GM12878 (cell line): ENCODE results near the gene LY6G5B. TPM values are rescaled to one million over a fixed set of nuclear protein-coding genes. Genes with fewer than 3 reads are reported as not detected.

ENCODE experiments used
- ATAC-seq: fragments of 200-7000 bp; cut with Tn5 transposase; 3 replicates; pipeline ENCODE4 v1.9.1; 2020; ENCODE audit warnings: mild to moderate bottlenecking, moderate library complexity
- BruUV-seq: library from RNA; stranded (reverse); fragments of 400-500 nt; replicated peaks from 2 replicates; lab custom pipeline; 2021; lab: Mats Ljungman, UMichigan
- CTCF ChIA-PET: fragments of 300-600 bp; sonication (Branson Sonifier 250); formaldehyde crosslinking; extraction: SDS; loops from one replicate; lab custom pipeline; 2021; ENCODE audit warnings: inconsistent platforms; lab: Yijun Ruan, JAX
- POLR2A ChIA-PET: fragments of 350-600 bp; formaldehyde crosslinking; extraction: SDS; loops from one replicate; lab custom pipeline; 2021; ENCODE audit warnings: inconsistent platforms; lab: Charles Lee
- RAD21 ChIA-PET: fragments of 300-600 bp; sonication (Branson Sonifier 250); formaldehyde crosslinking; loops from one replicate; lab custom pipeline; 2023; ENCODE audit warnings: antibody characterized with exemption; ENCODE audit not compliant: unreplicated experiment; lab: Charles Lee
- SMC1A ChIA-PET: fragments of 300-600 bp; sonication (Branson Sonifier 250); formaldehyde crosslinking; loops from one replicate; lab custom pipeline; 2023; ENCODE audit not compliant: unreplicated experiment, uncharacterized antibody; lab: Charles Lee
- DNase-seq: peaks from one replicate; pipeline ENCODE4 v3.0.0-alpha.2; 2011; ENCODE audit warnings: low read depth, low spot score
- FAIRE-seq: peaks from 3 replicates; lab custom pipeline; 2011; peaks lifted over from hg19 to GRCh38; lab: Jason Lieb, UNC
- H2AFZ ChIP-seq: 2 replicates; pipeline ENCODE4 v1.6.0; 2011; ENCODE audit warnings: low read depth, low read length, control low read depth; ENCODE audit not compliant: control insufficient read depth
- H3K27ac ChIP-seq: 2 replicates; pipeline ENCODE4 v1.5.1; 2011; ENCODE audit warnings: control low read depth; ENCODE audit not compliant: control insufficient read depth, insufficient read depth
- H3K27me3 ChIP-seq, 2 experiments: replicated peaks in 1 of 2; 2 replicates each; pipeline versions ENCODE4 v1.6.0 to v1.6.1; 2011; ENCODE audit warnings: low read length in 1 of 2; ENCODE audit not compliant: control insufficient read depth in 2 of 2, insufficient read depth in 2 of 2
- H3K36me3 ChIP-seq, 2 experiments: 2 replicates each; pipeline ENCODE4 v1.5.1; 2011; ENCODE audit warnings: low read length in 1 of 2; ENCODE audit not compliant: control insufficient read depth in 2 of 2, insufficient read depth in 2 of 2
- H3K4me1 ChIP-seq: 2 replicates; pipeline ENCODE4 v1.6.1; 2011; ENCODE audit warnings: mild to moderate bottlenecking, low read length, moderate library complexity, mixed read lengths; ENCODE audit not compliant: control insufficient read depth, insufficient read depth
- H3K4me2 ChIP-seq: 2 replicates; pipeline ENCODE4 v1.6.0; 2011; ENCODE audit warnings: control low read depth; ENCODE audit not compliant: control insufficient read depth, insufficient read depth
- H3K4me3 ChIP-seq: fragments of 200-600 bp; sonication (generic); 2 replicates; pipeline ENCODE4 v1.5.1; 2016
- H3K79me2 ChIP-seq: 2 replicates; pipeline ENCODE4 v1.6.0; 2011; ENCODE audit warnings: low read length; ENCODE audit not compliant: control insufficient read depth, insufficient read depth
- H3K9ac ChIP-seq: 2 replicates; pipeline ENCODE4 v1.8.0; 2011; ENCODE audit warnings: low read length, control low read depth, mixed read lengths; ENCODE audit not compliant: control insufficient read depth, insufficient read depth
- H3K9me3 ChIP-seq: replicated peaks from 3 replicates; pipeline ENCODE4 v1.5.1; 2011; ENCODE audit warnings: mild to moderate bottlenecking, low read length; ENCODE audit not compliant: control insufficient read depth, insufficient read depth
- H4K20me1 ChIP-seq: 2 replicates; pipeline ENCODE4 v1.6.0; 2011; ENCODE audit not compliant: control insufficient read depth, insufficient read depth
- BACH1 ChIP-seq: fragments of 450-650 bp; IDR thresholded peaks from 2 replicates; pipeline ENCODE4 v1.6.1; 2017; ENCODE audit warnings: mild to moderate bottlenecking, borderline replicate concordance
- BHLHE40 ChIP-seq, 2 experiments: fragments of 450-650 bp in 1 of 2; IDR thresholded peaks; 2 replicates each; pipeline ENCODE4 v1.6.1; 2011 to 2017; ENCODE audit warnings: low read depth in 2 of 2, borderline replicate concordance in 1 of 2, improper control_type of control experiment in 1 of 2, low read length in 1 of 2, mild to moderate bottlenecking in 1 of 2
- EGR1 ChIP-seq, 2 experiments: IDR thresholded peaks; 1 replicate in 1 of 2; 2 replicates in 1 of 2; pipeline ENCODE4 v1.6.1; 2011 to 2012; ENCODE audit warnings: low read depth in 2 of 2, low read length in 2 of 2, borderline replicate concordance in 1 of 2, mild to moderate bottlenecking in 1 of 2, moderate library complexity in 1 of 2
- MYC ChIP-seq: IDR thresholded peaks from 2 replicates; pipeline ENCODE4 v1.6.1; 2011; ENCODE audit warnings: mild to moderate bottlenecking, low read length, moderate library complexity, inconsistent platforms; ENCODE audit not compliant: insufficient read depth, insufficient replicate concordance, insufficient read length, severe bottlenecking
- POLR2A ChIP-seq: IDR thresholded peaks from 2 replicates; pipeline ENCODE4 v1.6.1; 2011; ENCODE audit warnings: low read depth, mild to moderate bottlenecking, low read length
- RB1 ChIP-seq: fragments of 450-650 bp; formaldehyde crosslinking; IDR thresholded peaks from 2 replicates; pipeline ENCODE4 v1.6.1; 2017; ENCODE audit warnings: mild to moderate bottlenecking, borderline replicate concordance
- SMARCA5 ChIP-seq: fragments of 450-650 bp; IDR thresholded peaks from 2 replicates; pipeline ENCODE4 v1.6.1; 2017; ENCODE audit warnings: mild to moderate bottlenecking
- SREBF2 ChIP-seq: IDR thresholded peaks from 2 replicates; pipeline ENCODE4 v1.6.1; 2012; ENCODE audit warnings: mild to moderate bottlenecking, low read length
- TAF1 ChIP-seq: IDR thresholded peaks from 2 replicates; pipeline ENCODE4 v1.6.1; 2011; ENCODE audit warnings: mild to moderate bottlenecking, low read depth, low read length, borderline replicate concordance
- TCF12 ChIP-seq: IDR thresholded peaks from 2 replicates; pipeline ENCODE4 v1.6.1; 2011; ENCODE audit warnings: low read depth, mild to moderate bottlenecking, low read length
- TCF3 ChIP-seq: IDR thresholded peaks from 2 replicates; pipeline ENCODE4 v1.6.1; 2012; ENCODE audit warnings: low read depth, mild to moderate bottlenecking, low read length, borderline replicate concordance; ENCODE audit not compliant: insufficient read depth
- ZNF217 ChIP-seq: fragments of 450-650 bp; IDR thresholded peaks from 2 replicates; pipeline ENCODE4 v1.6.1; 2017; ENCODE audit warnings: antibody characterized with exemption, mild to moderate bottlenecking
- WGBS: methylation state at CpG from one replicate; pipeline ENCODE4 v1.1.6; 2016; ENCODE audit warnings: low lambda C conversion rate; ENCODE audit not compliant: insufficient replicate concordance, insufficient coverage; ENCODE audit errors: missing lambda C conversion rate; 5-methylcytosine and 5-hydroxymethylcytosine counted together
- in situ Hi-C: fragments of 300-500 bp; cut with MboI; formaldehyde crosslinking; loops from 9 replicates; pipeline ENCODE4 v1.14.3; 2018; ENCODE audit warnings: mixed read lengths
- intact Hi-C: fragments of 100-400 bp; cut with micrococcal nuclease; formaldehyde crosslinking; loops from one replicate; pipeline ENCODE4 v1.14.2; 2022; ENCODE audit not compliant: unreplicated experiment
- polyA plus RNA-seq, 11 experiments: library from polyadenylated mRNA; depleted of rRNA in 4 of 11; unstranded in 6 of 11; stranded (reverse) in 5 of 11; fragments of >200 nt; fragmentation: Nextera tagmentation in 4 of 11; fragmentation: Illumina TruSeq in 1 of 11; extraction: Ambion mirVana in 4 of 11; extraction: Trizol in 1 of 11; gene quantifications; 1 replicate in 1 of 11; 2 replicates in 10 of 11; pipeline versions ENCODE4 v1.2.1 to v1.2.3, GENCODE V29; 2011 to 2016; ENCODE audit warnings: inconsistent platforms in 2 of 11, missing spikeins in 2 of 11, low read depth in 1 of 11
- total RNA-seq, 4 experiments: library from RNA; depleted of rRNA in 3 of 4; stranded (reverse); fragments of >200 nt in 3 of 4; fragmentation: Illumina TruSeq in 1 of 4; extraction: Trizol in 1 of 4; gene quantifications; 2 replicates each; pipeline versions ENCODE4 v1.2.1 to v1.2.3, GENCODE V29; 2013 to 2021
- TF ChIP-seq, protein P1 (sequence below): IDR thresholded peaks from 2 replicates; pipeline ENCODE4 v1.6.1; 2012; ENCODE audit warnings: low read depth, low read length, improper control_type of control experiment
- TF ChIP-seq, protein P2 (sequence below): fragments of 450-650 bp; conservative IDR thresholded peaks from 2 replicates; pipeline ENCODE4 v1.6.1; 2017; ENCODE audit warnings: mild to moderate bottlenecking, moderate library complexity
- TF ChIP-seq, protein P3 (sequence below): IDR thresholded peaks from 2 replicates; pipeline ENCODE4 v1.6.1; 2012; ENCODE audit warnings: mild to moderate bottlenecking, low read depth, low read length

The LY6G5B gene
- total and polyA plus RNA-seq, 10 of the 15 experiments (the other 5 are each of a cell fraction or from before 2014, with no cell fraction given) = 3.2 to 16.5 (median 7.5) TPM

DNA sequence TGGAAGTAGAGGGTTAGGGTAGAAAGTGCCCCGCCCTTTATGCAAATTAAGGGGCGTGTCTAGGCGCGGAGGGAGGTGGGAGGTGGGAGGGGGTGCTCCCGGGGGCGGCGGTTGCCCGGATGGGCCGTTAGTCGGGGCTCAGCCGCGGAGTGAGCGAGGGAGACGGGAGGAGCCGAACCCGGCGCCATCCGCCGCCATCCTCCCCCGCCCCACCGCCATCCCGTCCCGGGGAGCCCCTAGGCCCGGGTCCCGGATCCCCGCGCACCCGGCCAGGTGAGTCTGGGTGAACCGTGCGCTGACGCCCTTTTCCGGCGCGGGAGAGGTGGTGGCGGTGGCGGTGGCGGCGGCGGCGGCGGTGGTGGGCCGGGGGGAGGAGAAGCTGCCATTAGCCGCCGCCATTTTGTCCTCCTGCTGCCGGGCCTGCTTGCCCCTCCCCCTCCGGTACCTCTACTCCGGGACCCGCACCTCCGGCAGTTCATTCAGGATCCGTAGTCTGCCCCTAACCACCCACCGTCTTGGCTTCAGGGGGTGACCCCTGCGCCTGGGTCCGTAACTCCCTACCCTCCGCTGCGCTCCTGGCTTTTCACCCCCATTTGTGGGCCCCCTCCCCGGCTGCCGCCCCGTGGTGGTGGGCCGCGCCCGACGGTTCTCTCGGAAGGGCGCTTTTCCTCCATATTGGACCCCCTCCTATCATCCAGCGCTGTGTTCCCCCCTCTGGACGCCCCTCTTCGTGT lies 49.0 kb upstream of the LY6G5B start, which contains the start of gene PRRC2A:
Gene PRRC2A (plus strand): TSS at position 130 of the 734 bp plus-strand sequence. CDS start 2,075 bp downstream, outside the sequence.
- Histone ChIP-seq H3K27me3 (no peaks in the 10 kb centered on the region), H3K9me3 (no peaks in the 10 kb centered on the region), H3K79me2 (peaks cover 48% of the 10 kb centered on the region), H3K27ac (peak within 1 kb of the TSS; percentile 98), H3K9ac (peak within 1 kb of the TSS; percentile 99), H4K20me1 (peaks cover 4% of the 10 kb centered on the region; the same call in 1 of the 2 replicates), H3K4me3 (peak within 1 kb of the TSS; percentile 86), H3K4me1 (peaks cover 13% of the 10 kb centered on the region), H2AFZ (peak within 1 kb of the TSS; percentile 77), H3K36me3 (peaks cover 17 to 27% of the 10 kb centered on the region in 2 experiments), H3K4me2 (peak within 1 kb of the TSS; percentile 80)
- WGBS = 2% methylated on average over 17 of the region's 67 CpGs
- ChIA-PET CTCF (interaction anchor here (0.7 to 3.0 kb wide), 3 partner anchors 22 to 24 kb away, joined by 3 to 17 read pairs (median 4); no protein-coding TSS in a partner anchor), RAD21 (no interaction called here), SMC1A (interaction anchor here (0.8 to 2.9 kb wide), 12 partner anchors 11 to 209 kb away, joined by 3 to 15 read pairs (median 6); partner anchors contain the start of genes BAG6, C6orf47, DDX39B and GPANK1), POLR2A (interaction anchor here (0.6 to 5.2 kb wide), 11 partner anchors 11 to 201 kb away, joined by 3 to 58 read pairs (median 3); partner anchors contain the start of genes APOM, BAG6, C6orf47 and CLIC1)
- DNase-seq = no peak
- intact Hi-C loops (loop anchor here (1.0 kb wide), 2 partner anchors 32 to 45 kb away; partner anchors contain the start of gene BAG6), in situ Hi-C loops (no loop called here)
- peak; percentile 77 for ATAC-seq
- no TSS peak for BruUV-seq
- peak; percentile 23 for FAIRE-seq
- TF ChIP-seq BACH1 (peak; percentile 52), BHLHE40 (IDR thresholded peaks at IDR 0.05; ENCODE audit: borderline replicate concordance in 1 of 2, low read depth in 2 of 2, low read length in 1 of 2) (peak in 1 of 2 experiments; percentile 8; a peak in 1 of 4 replicates), EGR1 (IDR thresholded peaks at IDR 0.05; ENCODE audit: borderline replicate concordance in 1 of 2, low read depth in 2 of 2, low read length in 2 of 2) (peak in 1 of 2 experiments; percentile 88; a peak in 2 of 3 replicates), TAF1 (peak; percentile 89), TCF3 (0 out of 2 replicates have a peak, but pooled peaks have one; percentile 36), SREBF2 (0 out of 2 replicates have a peak, but pooled peaks have one; percentile 1), SMARCA5 (peak; percentile 73), RB1 (peak; percentile 79; the same call in 1 of the 2 replicates), ZNF217 (0 out of 2 replicates have a peak, but pooled peaks have one; percentile 21), POLR2A (peak; percentile 90), TCF12 (peak; percentile 46; the same call in 1 of the 2 replicates), MYC (peak; percentile 84)
- TF ChIP-seq, protein P1, sequence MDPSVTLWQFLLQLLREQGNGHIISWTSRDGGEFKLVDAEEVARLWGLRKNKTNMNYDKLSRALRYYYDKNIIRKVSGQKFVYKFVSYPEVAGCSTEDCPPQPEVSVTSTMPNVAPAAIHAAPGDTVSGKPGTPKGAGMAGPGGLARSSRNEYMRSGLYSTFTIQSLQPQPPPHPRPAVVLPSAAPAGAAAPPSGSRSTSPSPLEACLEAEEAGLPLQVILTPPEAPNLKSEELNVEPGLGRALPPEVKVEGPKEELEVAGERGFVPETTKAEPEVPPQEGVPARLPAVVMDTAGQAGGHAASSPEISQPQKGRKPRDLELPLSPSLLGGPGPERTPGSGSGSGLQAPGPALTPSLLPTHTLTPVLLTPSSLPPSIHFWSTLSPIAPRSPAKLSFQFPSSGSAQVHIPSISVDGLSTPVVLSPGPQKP = no peak
- TF ChIP-seq, protein P2, sequence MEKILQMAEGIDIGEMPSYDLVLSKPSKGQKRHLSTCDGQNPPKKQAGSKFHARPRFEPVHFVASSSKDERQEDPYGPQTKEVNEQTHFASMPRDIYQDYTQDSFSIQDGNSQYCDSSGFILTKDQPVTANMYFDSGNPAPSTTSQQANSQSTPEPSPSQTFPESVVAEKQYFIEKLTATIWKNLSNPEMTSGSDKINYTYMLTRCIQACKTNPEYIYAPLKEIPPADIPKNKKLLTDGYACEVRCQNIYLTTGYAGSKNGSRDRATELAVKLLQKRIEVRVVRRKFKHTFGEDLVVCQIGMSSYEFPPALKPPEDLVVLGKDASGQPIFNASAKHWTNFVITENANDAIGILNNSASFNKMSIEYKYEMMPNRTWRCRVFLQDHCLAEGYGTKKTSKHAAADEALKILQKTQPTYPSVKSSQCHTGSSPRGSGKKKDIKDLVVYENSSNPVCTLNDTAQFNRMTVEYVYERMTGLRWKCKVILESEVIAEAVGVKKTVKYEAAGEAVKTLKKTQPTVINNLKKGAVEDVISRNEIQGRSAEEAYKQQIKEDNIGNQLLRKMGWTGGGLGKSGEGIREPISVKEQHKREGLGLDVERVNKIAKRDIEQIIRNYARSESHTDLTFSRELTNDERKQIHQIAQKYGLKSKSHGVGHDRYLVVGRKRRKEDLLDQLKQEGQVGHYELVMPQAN = peak; percentile 65; the same call in 1 of the 2 replicates
- TF ChIP-seq, protein P3, sequence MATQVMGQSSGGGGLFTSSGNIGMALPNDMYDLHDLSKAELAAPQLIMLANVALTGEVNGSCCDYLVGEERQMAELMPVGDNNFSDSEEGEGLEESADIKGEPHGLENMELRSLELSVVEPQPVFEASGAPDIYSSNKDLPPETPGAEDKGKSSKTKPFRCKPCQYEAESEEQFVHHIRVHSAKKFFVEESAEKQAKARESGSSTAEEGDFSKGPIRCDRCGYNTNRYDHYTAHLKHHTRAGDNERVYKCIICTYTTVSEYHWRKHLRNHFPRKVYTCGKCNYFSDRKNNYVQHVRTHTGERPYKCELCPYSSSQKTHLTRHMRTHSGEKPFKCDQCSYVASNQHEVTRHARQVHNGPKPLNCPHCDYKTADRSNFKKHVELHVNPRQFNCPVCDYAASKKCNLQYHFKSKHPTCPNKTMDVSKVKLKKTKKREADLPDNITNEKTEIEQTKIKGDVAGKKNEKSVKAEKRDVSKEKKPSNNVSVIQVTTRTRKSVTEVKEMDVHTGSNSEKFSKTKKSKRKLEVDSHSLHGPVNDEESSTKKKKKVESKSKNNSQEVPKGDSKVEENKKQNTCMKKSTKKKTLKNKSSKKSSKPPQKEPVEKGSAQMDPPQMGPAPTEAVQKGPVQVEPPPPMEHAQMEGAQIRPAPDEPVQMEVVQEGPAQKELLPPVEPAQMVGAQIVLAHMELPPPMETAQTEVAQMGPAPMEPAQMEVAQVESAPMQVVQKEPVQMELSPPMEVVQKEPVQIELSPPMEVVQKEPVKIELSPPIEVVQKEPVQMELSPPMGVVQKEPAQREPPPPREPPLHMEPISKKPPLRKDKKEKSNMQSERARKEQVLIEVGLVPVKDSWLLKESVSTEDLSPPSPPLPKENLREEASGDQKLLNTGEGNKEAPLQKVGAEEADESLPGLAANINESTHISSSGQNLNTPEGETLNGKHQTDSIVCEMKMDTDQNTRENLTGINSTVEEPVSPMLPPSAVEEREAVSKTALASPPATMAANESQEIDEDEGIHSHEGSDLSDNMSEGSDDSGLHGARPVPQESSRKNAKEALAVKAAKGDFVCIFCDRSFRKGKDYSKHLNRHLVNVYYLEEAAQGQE = 0 out of 2 replicates have a peak, but pooled peaks have one; percentile 27
